Measurements from ENCODE around the gene ENOX1.

ENOX1 gene

DNA sequence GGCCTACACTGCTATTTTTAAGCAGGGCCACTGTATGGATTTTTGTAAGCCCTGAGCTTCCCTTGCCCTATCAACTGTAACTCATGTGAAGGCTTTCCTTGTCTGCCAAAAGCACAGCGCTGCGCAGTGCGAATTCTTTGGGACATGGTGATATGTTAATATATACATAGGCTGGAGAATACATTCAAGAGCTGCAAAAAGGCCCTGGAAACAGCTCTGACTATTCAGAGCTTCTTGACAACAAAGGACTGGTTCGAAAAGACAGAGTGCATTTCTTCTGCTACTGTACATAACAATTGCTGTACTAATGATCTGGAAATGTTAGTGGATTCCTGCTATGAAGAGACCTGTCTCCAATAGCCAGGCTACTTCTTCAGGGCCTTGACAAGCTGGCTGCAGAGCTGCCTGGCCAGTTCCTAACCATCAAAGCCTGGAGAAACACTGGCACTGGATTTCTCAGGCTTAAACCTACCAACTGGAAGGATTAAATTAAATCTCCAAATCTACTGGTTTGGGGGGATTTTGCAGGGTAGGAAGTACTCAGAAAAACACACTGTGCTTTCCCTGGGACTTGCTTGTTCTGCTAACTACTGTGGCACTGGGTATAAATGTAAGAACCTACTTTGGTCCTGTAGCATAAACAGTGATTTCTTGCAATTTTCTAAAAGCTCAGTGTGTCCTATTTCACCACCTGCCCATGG, 516.5 kb downstream of the ENOX1 start:
- DNase-seq: no peak

DNA sequence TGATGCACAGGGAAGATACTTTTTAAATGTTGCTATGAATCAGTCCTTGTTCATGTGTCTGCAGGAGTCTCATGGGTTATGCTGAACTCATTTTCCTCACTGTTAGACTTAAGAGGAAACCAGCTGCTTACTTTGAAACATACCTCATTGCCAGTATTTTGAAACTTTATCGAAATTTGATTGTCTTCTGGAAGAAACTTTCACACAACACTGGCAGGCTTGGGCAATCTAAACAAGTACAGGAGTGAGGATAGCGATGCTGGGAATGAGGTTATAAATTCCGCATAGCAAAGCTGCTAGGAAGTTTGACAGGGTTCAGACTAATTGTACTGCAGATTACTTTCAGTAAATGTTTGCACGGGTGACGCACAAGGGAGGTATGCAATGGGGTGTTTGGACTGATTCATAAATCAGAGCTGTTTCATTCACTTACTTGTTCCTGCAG, 517.7 kb downstream of the ENOX1 start:
- no peak for DNase-seq

DNA sequence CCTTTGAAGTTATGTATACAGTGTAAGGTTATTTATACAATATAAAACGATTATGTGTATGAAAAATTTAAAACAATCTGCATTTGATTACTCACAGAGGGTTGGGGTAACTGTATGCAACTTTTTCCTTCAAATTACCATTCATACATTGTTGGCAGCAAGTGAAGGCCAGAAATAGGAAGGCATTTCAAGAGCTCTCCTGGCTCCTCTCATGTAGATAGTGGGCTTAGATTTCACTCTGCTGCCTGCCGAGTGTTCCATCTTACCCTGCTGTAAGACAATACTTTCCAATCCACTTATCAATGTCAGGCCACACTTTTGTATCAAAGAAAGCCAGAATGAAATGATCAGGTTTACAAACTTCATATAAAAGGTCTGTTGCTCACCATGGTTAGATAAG, 518.1 kb downstream of the ENOX1 start:
- DNase-seq: no peak

DNA sequence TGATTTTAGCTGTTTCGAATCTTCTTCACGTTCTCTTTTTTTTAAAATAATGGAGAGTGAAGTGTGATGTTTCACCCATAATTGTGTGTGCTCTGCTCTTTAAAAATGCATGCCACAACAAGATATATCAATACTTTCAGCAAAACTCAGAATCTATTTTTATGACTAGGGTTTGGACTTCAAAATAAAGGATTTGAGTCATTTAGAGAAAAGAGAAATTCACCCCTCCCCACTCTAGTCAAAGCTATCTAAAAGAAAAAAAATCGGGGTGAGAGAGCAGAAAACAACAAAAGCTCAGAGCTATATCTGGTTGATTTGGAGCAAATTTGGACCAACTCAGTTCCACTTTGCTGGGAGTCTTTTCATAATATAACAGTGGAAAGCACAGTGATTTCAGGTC, 518.9 kb downstream of the ENOX1 start:
- DNase-seq: no peak

DNA sequence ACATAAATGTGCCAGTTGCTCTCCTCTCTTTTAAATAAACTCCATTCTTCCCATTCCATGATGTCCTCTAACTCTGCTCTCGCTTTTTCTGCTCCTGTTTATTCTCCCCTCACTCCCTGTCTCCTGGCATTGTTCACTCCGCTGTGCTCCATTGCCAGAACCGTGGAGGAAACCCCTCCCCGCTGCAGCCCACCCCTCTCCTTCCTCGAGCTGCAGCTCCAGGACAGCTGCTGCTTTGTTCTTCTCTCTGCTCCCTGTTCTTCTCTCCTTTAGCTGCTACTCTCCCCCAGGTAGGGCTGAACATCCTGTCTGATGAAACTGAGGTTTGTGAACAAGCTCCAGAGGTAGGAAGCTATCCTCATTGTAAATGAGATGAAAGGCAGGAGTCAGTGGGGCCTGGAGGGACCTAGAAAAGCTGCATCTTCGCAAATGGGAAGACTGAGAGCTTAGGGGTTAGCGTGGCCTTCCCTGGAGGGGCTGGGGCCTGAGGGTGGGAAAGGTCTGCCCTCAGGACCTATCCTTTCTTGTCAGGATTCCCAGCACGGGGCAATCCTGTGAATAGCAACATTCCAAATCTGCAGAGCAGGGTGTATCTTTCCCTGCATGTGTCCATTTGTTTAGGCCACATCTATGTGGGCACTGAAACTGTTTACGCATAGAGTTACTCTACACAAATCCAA, 519.7 kb downstream of the ENOX1 start:
- no peak for DNase-seq

DNA sequence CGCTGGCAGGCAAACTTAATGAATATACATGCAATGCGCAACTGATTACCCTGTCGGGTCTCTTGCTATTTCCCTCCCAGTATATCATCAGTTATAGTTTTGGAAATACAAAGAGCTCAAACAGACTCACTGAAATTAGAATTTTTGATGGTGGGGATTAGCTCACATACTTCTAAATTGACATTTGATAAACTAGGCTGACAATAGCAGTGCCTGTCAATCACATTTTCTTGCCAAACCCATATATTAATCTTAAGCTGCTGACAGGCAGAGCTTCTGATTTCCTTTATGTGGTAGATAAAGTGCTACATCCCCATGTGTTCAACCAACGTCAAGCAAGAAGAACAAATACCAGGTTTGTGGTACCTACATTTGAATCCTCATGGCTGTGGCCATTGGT, 521.7 kb downstream of the ENOX1 start:
- DNase-seq: no peak

DNA sequence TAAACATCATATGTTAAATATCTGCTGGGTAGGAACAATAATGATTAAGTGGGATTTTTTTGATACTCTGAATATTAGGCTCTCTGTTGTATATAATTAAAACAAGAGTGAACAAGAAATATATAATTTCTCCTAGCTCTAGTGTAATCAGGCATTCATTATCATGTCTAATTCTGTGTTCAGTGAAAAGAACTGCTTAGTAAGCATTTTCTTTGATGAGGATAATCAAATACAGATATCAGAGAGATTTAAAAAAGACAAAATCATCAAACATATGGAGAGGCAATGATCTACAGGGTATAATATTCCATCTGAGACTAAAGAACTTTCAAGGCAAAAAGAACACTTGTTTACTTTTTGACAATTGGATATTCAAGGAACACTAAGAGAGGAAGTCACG, 522.3 kb downstream of the ENOX1 start:
- DNase-seq: no peak

DNA sequence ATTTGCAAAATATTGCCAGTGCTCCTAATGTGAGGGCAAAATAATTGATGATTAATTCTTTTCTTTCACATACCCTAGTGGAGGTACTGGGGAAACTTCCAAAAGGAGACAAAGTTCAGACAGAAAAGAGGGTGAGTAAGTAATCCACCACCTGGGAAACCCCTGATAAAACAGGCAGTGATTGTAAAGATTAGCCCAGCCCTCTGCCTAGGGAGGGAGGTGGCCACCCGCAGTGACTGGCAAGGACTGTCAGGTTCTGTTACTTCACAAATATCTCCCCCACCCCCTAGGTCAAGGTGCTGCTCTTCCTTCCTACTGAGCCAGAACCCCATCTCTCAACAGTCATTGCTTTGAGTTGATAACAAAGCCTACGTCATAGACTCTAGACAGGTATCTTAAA, 523.7 kb downstream of the ENOX1 start:
- no peak for DNase-seq

DNA sequence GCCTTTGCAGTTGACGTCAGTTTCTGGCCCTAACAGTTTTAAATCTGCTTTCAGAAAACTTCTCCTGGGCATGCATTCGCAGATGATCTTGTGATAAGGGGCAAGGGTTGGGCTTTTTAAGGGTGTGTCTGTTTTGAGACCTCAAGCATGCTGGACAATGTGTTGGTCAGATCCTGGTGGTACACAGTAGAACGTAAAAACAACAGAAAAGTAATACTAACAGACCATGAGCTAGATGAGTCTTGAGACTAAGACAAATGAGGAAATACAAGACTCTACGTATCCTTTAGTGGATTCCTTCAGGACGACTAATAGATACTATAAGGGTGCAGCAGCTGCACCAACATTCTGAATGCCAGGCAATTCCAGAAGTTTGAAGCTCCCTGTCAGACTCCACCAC, 525.8 kb downstream of the ENOX1 start:
- no peak for DNase-seq

DNA sequence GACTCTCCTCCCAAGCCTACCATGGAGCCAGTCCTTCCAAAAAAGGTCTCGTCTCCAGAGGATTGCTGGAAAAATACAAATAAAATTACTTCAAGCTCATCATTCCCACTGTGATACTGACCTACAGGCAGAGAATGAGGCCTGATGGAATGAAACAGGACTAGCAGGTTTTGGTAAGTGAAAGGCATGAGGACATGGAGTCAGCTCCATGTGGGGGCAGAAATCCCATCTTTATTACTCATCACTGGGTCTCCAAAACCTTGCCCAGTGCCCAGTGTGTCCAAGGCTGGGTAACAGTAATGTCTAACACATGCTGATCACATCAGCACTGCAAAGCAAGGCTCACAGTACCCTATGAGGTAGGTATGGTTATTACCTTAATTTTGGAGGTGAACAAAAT, 528.0 kb downstream of the ENOX1 start:
- no peak for DNase-seq

DNA sequence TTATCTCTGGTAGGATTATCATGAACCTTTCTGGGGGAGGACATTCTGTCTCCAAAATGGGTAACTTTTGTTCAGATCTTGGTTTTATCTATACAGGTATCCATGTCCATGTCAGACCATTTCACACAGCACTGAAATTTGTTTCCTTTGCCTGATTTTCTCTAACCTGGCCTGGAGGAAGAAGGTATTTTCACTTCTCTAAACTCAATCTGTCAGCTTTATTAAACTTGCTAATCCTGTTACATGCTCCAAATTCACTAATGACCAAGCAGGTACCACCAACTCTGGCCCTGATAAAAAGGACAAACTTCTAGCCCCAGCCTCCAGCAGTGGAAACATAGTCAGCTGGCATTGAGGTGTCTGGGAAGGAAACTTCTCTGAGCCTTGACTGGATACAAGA, 529.0 kb downstream of the ENOX1 start:
- DNase-seq: no peak

DNA sequence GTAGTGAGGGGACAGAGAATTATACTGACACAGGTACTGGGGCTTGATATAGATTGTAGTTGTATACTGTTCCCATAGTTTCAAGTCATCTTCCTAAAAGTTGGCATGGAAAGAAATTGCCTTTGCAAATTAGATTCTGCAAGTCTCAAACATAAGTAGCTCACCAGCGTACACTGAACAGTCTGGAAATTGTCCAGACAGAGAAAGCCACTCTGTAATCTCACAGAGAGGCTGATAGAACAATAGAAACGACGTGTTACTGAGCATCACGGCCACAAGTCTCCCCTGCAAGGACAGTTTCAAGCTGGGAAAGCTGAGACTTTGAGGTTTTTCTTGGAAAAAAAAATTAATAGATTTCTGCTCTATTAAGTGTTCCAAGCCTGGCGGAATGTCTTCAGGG, 534.8 kb downstream of the ENOX1 start:
- DNase-seq: no peak

DNA sequence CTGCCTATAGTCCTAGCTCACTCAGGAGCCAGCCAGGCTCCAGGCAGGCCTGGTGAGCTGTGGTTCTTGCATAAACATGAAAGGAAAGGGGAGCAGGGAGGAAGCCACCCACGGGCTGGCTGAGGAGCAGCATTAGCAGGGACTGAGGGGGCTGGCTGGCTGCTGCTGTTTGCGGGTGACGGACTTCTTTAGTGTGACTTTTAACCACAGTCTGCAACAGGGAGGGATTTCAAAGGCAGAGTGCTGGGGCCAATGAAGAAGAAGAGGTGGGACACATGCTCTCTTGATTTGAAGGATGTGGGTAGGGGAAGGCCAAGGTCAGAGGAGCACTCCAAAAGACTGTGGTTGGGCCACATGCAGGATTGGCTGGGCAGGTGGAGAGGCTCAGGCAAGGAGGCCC, 540.4 kb downstream of the ENOX1 start:
- no peak for DNase-seq

DNA sequence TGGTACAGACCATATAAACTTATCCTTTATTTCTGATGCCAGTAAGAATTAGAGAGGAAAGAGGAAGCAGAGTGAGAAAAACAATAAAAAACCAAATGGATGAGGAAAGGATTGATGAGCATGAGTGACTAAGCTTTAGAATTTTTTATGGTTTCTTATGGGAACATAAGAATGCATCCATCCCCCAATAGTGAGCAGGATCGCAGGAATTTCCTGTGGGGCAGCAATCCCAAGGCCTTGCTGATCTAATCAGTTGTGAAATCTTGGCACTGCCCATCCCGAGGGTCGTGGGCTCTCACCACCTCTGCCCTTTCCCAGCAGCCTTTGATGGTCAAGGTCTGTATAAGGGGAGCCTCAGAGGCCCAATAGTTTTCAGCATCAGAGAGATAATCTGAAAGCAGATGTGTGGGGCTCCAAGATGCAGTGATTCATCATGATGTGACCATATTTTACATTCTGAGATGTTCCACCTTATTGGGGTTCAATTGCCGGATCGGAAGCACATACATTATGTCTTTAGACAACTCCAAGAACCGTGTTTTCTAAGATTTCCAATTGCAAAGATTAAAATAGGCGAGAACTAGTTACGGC, 541.3 kb downstream of the ENOX1 start:
- no peak for DNase-seq

DNA sequence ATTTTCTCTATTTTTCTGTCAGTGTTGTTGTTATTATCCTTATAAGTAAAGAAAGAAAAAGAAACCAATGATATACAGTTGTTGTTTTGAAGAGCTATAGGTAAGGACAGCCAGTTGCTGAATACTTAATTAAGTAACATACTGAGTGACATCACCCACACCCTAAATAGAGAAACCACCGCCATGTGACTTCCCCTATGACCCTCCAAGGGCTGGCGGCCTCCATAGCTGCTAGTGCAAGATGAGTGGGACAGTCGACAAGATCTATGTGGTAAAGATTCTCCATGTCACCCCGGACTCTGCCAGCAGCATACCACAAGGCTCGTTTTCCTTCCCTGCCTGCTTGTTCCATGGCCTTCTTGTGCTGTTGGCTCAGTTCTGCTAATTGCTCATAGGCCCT, 542.3 kb downstream of the ENOX1 start:
- DNase-seq: no peak

DNA sequence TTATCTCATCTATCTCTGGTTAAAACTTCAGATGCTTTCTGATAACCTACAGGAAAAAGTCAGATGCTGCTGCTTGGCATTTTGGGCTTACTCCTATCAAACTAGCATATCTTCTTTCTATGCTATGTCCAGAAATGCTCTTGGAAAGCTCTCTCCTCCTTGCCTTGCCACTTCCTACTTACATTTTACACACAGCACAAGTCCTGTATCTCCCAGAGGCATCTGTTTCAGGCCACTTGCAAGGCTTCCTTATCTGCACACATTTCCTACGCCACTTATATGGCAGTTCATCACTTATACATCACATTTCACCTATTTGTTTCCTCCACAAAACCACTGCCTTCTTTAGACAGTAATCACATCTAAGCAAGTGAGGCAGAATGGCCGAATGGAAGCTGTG, 543.1 kb downstream of the ENOX1 start:
- no peak for DNase-seq

DNA sequence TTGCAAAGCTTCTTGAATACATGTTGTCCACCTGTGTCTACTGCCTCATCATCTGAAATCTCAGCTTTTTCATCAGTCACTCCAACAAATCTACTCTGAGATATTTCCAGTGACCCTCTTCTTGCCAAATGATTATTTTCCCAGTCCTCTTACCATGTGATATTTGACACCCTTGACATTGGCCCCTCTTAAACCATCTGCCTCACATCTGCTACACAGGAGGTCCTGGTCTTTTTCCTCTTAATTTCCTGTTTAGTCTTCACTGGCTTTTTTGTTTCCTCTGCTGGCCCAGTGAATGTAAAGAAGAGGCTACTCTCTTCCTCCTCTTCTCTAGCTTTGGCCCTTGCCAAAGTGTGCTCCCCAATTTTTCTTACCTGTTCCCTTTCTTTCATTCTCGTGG, 544.7 kb downstream of the ENOX1 start:
- no peak for DNase-seq

DNA sequence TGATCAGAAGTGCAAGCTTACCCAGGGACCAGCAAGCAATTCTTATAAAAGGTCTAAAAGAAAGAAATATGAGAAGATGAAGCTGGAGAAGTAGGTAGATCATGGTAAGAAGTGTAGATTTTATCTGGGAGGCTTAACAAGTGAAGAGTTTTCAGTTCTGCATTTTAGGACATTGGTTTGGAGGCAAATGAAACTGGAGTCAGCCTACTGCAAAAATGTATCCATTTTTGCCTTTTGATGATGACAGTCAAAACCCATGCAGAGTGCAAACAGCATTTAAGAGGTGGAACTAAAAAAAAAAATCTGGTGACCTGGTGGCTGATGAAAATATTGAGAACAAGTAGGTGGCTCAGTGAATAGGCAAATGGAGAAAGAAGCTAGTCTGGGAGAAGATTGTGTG, 546.5 kb downstream of the ENOX1 start:
- DNase-seq: no peak

DNA sequence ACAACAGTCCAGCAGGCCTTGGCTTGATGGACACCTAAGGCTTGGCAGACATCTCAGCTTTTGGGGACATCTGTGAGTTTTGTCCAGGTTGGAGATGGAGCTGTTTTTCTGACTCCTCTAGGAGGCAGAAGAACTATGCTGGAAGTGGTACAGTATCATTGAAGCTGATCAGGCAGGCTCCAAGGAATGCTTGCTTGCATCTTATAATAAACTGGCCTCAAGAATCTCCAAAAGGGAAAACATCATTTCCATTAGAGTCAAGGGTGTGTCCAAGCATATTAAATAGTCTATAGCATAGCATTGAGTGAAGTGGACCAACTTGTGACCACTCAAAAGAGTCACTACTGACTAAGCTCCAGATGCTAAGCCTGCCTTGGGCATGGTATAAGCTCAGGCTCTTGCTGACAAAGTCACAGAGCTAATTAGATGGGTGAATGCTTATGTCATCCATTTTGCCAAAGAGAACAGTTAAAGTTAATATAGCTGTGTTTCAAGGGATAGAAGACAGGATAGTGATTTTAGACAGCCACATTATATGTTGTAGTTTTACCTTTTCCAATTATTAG, 547.4 kb downstream of the ENOX1 start:
- DNase-seq: no peak

DNA sequence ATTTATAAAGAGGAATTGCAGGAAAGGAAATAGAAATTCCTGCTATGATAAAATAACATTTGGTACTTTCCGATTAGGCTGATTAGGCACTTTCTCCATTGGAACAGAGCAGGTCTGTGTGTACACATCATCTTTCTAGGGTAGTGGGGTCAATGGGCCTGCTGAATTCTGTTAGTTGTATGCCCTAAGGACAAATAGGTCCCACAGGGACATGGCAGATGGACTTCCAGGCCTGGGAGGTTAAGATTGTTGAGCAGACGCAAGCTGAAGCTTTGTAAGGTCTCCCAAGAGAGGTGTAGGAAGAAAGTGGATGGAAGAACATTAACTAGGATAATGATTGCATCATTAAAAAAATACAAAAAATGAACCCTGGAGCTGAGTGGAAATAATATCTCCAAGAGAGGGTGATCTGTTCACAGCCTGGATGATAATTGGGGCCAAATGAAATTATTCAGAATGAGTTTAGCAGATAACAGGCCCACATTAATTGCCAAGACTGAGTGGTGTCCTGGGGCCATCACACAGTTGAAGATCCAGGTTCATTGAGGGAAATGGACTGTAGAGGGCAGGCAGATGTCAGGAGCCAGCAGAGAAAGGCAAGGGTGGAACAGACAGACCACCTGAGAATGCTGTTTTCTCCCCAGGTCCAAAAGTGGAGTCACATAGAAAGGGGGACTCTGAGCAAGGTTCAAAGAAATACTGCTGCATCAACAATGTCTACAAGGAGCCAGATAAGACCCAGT, 548.3 kb downstream of the ENOX1 start:
- no peak for DNase-seq

DNA sequence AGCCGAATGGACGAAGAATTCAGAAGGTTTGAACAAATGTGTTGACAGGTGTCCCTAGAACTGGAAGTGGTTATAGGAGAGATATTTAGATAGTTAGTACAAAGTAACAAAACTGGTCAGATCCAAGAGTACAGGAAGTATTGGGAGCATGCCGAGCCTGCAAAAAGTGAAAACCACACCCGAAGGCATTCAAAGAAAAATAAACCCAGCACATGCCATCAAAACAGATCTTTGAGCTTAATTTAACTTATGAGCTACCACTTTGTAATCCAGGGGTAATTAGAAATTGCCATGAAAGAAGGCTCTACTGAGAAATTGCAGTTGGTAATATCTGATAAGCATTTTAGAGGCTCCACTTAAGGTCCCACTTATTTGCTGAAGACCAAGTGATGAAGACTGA, 549.2 kb downstream of the ENOX1 start:
- no peak for DNase-seq

DNA sequence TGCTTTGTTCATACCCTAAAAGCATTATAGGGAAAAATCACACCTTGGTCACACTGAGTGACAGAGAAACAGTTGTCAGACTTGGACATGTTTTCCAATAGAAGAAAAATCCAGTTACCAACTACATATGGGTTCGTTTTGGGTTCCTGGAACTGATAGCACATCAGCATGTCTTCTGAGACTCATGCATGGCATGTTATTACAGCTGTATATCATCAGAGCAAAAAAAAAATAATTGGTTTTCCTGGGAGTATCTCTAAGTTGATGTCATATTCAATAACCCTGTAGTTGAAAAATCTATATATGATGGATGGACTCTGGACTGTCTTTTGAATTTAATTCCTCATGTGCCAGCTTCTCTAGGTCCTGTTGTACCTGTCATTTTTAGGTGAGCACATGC, 551.7 kb downstream of the ENOX1 start:
- no peak for DNase-seq

DNA sequence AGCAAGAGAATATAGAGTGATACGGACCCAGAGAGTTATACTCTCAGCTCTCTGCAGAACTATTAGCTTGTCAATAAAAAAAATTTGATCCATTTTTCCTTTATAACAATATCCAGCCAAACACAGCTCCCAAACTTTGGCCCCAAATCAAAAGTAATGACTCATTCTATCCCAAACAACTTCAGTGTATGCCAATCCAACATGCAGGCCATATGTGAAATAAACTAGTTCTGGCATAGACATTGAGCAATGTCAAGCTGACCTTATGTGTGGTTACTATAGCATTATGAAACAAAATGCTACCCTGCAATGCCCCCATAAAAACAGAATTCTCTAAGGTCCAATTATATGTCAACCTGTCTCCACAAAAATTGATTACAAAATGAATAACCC, 553.9 kb downstream of the ENOX1 start:
- DNase-seq: no peak
